GM12878 (cell line): ENCODE results near the gene COPZ1. TPM values are rescaled to one million over a fixed set of nuclear protein-coding genes. Genes with fewer than 3 reads are reported as not detected.

Source experiments
- ATAC-seq: fragments of 200-7000 bp; cut with Tn5 transposase; 3 replicates; pipeline ENCODE4 v1.9.1; 2020; ENCODE audit warnings: mild to moderate bottlenecking, moderate library complexity
- BruUV-seq: library from RNA; stranded (reverse); fragments of 400-500 nt; replicated peaks from 2 replicates; lab custom pipeline; 2021; lab: Mats Ljungman, UMichigan
- CTCF ChIA-PET: fragments of 300-600 bp; sonication (Branson Sonifier 250); formaldehyde crosslinking; extraction: SDS; loops from one replicate; lab custom pipeline; 2021; ENCODE audit warnings: inconsistent platforms; lab: Yijun Ruan, JAX
- POLR2A ChIA-PET: fragments of 350-600 bp; formaldehyde crosslinking; extraction: SDS; loops from one replicate; lab custom pipeline; 2021; ENCODE audit warnings: inconsistent platforms; lab: Charles Lee
- RAD21 ChIA-PET: fragments of 300-600 bp; sonication (Branson Sonifier 250); formaldehyde crosslinking; loops from one replicate; lab custom pipeline; 2023; ENCODE audit warnings: antibody characterized with exemption; ENCODE audit not compliant: unreplicated experiment; lab: Charles Lee
- SMC1A ChIA-PET: fragments of 300-600 bp; sonication (Branson Sonifier 250); formaldehyde crosslinking; loops from one replicate; lab custom pipeline; 2023; ENCODE audit not compliant: unreplicated experiment, uncharacterized antibody; lab: Charles Lee
- DNase-seq: peaks from one replicate; pipeline ENCODE4 v3.0.0-alpha.2; 2011; ENCODE audit warnings: low read depth, low spot score
- FAIRE-seq: peaks from 3 replicates; lab custom pipeline; 2011; peaks lifted over from hg19 to GRCh38; lab: Jason Lieb, UNC
- H2AFZ ChIP-seq: 2 replicates; pipeline ENCODE4 v1.6.0; 2011; ENCODE audit warnings: low read depth, low read length, control low read depth; ENCODE audit not compliant: control insufficient read depth
- H3K27ac ChIP-seq: 2 replicates; pipeline ENCODE4 v1.5.1; 2011; ENCODE audit warnings: control low read depth; ENCODE audit not compliant: control insufficient read depth, insufficient read depth
- H3K27me3 ChIP-seq, 2 experiments: replicated peaks in 1 of 2; 2 replicates each; pipeline versions ENCODE4 v1.6.0 to v1.6.1; 2011; ENCODE audit warnings: low read length in 1 of 2; ENCODE audit not compliant: control insufficient read depth in 2 of 2, insufficient read depth in 2 of 2
- H3K36me3 ChIP-seq, 2 experiments: 2 replicates each; pipeline ENCODE4 v1.5.1; 2011; ENCODE audit warnings: low read length in 1 of 2; ENCODE audit not compliant: control insufficient read depth in 2 of 2, insufficient read depth in 2 of 2
- H3K4me1 ChIP-seq: 2 replicates; pipeline ENCODE4 v1.6.1; 2011; ENCODE audit warnings: mild to moderate bottlenecking, low read length, moderate library complexity, mixed read lengths; ENCODE audit not compliant: control insufficient read depth, insufficient read depth
- H3K4me2 ChIP-seq: 2 replicates; pipeline ENCODE4 v1.6.0; 2011; ENCODE audit warnings: control low read depth; ENCODE audit not compliant: control insufficient read depth, insufficient read depth
- H3K4me3 ChIP-seq: fragments of 200-600 bp; sonication (generic); 2 replicates; pipeline ENCODE4 v1.5.1; 2016
- H3K79me2 ChIP-seq: 2 replicates; pipeline ENCODE4 v1.6.0; 2011; ENCODE audit warnings: low read length; ENCODE audit not compliant: control insufficient read depth, insufficient read depth
- H3K9ac ChIP-seq: 2 replicates; pipeline ENCODE4 v1.8.0; 2011; ENCODE audit warnings: low read length, control low read depth, mixed read lengths; ENCODE audit not compliant: control insufficient read depth, insufficient read depth
- H3K9me3 ChIP-seq: replicated peaks from 3 replicates; pipeline ENCODE4 v1.5.1; 2011; ENCODE audit warnings: mild to moderate bottlenecking, low read length; ENCODE audit not compliant: control insufficient read depth, insufficient read depth
- H4K20me1 ChIP-seq: 2 replicates; pipeline ENCODE4 v1.6.0; 2011; ENCODE audit not compliant: control insufficient read depth, insufficient read depth
- CBX5 ChIP-seq: sonication (generic); IDR thresholded peaks from 2 replicates; pipeline ENCODE4 v1.6.1; 2016; ENCODE audit warnings: low read depth, moderate library complexity, mild to moderate bottlenecking, inconsistent platforms
- FOXK2 ChIP-seq: fragments of 450-650 bp; IDR thresholded peaks from 2 replicates; pipeline ENCODE4 v1.6.1; 2017; ENCODE audit warnings: mild to moderate bottlenecking, moderate library complexity
- TBL1XR1 ChIP-seq: IDR thresholded peaks from 2 replicates; pipeline ENCODE4 v1.6.1; 2012; ENCODE audit warnings: low read depth, low read length, improper control_type of control experiment
- USF2 ChIP-seq: IDR thresholded peaks from 2 replicates; pipeline ENCODE4 v1.6.1; 2011; ENCODE audit warnings: low read depth, low read length, improper control_type of control experiment, borderline replicate concordance
- ZBTB4 ChIP-seq: fragments of 450-650 bp; formaldehyde crosslinking; IDR thresholded peaks from 2 replicates; pipeline ENCODE4 v1.4.0; 2022; ENCODE audit warnings: mild to moderate bottlenecking, moderate library complexity
- WGBS: methylation state at CpG from one replicate; pipeline ENCODE4 v1.1.6; 2016; ENCODE audit warnings: low lambda C conversion rate; ENCODE audit not compliant: insufficient replicate concordance, insufficient coverage; ENCODE audit errors: missing lambda C conversion rate; 5-methylcytosine and 5-hydroxymethylcytosine counted together
- in situ Hi-C: fragments of 300-500 bp; cut with MboI; formaldehyde crosslinking; loops from 9 replicates; pipeline ENCODE4 v1.14.3; 2018; ENCODE audit warnings: mixed read lengths
- intact Hi-C: fragments of 100-400 bp; cut with micrococcal nuclease; formaldehyde crosslinking; loops from one replicate; pipeline ENCODE4 v1.14.2; 2022; ENCODE audit not compliant: unreplicated experiment
- polyA plus RNA-seq, 11 experiments: library from polyadenylated mRNA; depleted of rRNA in 4 of 11; unstranded in 6 of 11; stranded (reverse) in 5 of 11; fragments of >200 nt; fragmentation: Nextera tagmentation in 4 of 11; fragmentation: Illumina TruSeq in 1 of 11; extraction: Ambion mirVana in 4 of 11; extraction: Trizol in 1 of 11; gene quantifications; 1 replicate in 1 of 11; 2 replicates in 10 of 11; pipeline versions ENCODE4 v1.2.1 to v1.2.3, GENCODE V29; 2011 to 2016; ENCODE audit warnings: inconsistent platforms in 2 of 11, missing spikeins in 2 of 11, low read depth in 1 of 11
- total RNA-seq, 4 experiments: library from RNA; depleted of rRNA in 3 of 4; stranded (reverse); fragments of >200 nt in 3 of 4; fragmentation: Illumina TruSeq in 1 of 4; extraction: Trizol in 1 of 4; gene quantifications; 2 replicates each; pipeline versions ENCODE4 v1.2.1 to v1.2.3, GENCODE V29; 2013 to 2021
- TF ChIP-seq, protein P1 (sequence below): fragments of 450-650 bp; IDR thresholded peaks from 2 replicates; pipeline ENCODE4 v1.6.1; 2017; ENCODE audit warnings: antibody characterized with exemption, mild to moderate bottlenecking, moderate library complexity

Gene COPZ1
- total and polyA plus RNA-seq, 10 of the 15 experiments (the other 5 are each of a cell fraction or from before 2014, with no cell fraction given), result 112 to 378 (median 184) TPM

- POLR2A ChIA-PET, result interaction anchor here (0.6 kb wide), 1 partner anchor 795 kb away, joined by 3 read pairs; no protein-coding TSS in a partner anchor
Measured at GRCh38 chr12:54398218-54398617, 73.3 kb downstream of the COPZ1 start.

DNA sequence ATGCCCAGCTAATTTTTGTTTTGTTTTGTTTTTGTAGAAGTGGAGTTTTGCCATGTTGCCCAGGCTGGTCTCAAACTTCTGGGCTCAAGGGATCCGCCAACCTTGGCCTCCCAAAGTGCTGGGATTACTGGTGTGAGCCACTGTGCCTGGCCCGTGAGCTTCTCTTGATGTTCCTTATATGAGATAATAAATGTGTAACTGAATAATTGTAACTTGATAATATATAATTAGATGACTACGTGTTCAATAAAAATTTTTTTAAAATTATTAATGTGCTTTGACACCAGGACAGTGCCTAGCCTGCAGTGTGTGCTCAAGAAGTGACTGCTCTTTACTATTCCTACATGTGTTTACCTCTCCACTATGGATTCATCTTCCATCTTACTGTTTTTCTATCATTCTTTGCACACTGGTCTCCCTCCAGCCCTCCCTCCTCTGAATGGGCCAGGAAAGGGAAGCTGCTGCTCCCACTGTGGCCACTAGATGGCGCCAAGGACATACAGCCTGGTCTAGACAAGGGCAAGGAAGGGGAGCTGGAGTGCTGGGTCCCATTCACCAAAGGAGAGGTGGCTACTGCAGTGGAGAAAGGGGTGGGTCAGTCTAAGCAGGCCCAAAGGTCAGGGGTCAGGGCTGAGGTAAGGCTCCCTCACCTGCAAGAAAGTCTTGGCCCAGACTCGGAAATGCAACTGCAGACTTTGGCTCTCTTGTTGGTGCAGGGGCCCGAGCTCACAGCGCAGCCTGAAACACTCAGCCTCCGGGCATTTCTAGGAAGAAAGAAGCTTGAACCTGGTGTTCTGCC, 74.3 kb downstream of the COPZ1 start:
- H3K9ac ChIP-seq, result no peak overlapping the region
- DNase-seq (no peak), FAIRE-seq (peak; percentile 86), ATAC-seq (peak; percentile 98)
- no peak overlapping the region for H3K4me2 ChIP-seq
- no peaks in the 10 kb centered on the region for H3K4me1 ChIP-seq
- no peaks in the 10 kb centered on the region; a peak in 1 of 4 replicates for H3K27me3 ChIP-seq
- in situ Hi-C loops, result no loop called here
- H4K20me1 ChIP-seq, result no peaks in the 10 kb centered on the region
- H3K79me2 ChIP-seq, result no peaks in the 10 kb centered on the region
- WGBS, result 58% methylated on average over 8 of the region's 8 CpGs
- H3K36me3 ChIP-seq, result no peaks in the 10 kb centered on the region
- ChIA-PET POLR2A (interaction anchor here (0.5 to 4.7 kb wide), 6 partner anchors 11 to 45 kb away, joined by 3 to 43 read pairs (median 4); no protein-coding TSS in a partner anchor), RAD21 (interaction anchor here (0.7 to 9.3 kb wide), 31 partner anchors 12 to 181 kb away, joined by 3 to 296 read pairs (median 5); partner anchors contain the start of genes ITGA5, NCKAP1L and ZNF385A), SMC1A (interaction anchor here (0.6 to 12.3 kb wide), 29 partner anchors 9 to 1553 kb away, joined by 3 to 469 read pairs (median 5); partner anchors contain the start of genes CBX5, ITGA5 and NCKAP1L), CTCF (interaction anchor here (0.7 to 12.3 kb wide), 53 partner anchors 8 to 1316 kb away, joined by 3 to 1071 read pairs (median 4); partner anchors contain the start of genes BLOC1S1, COPZ1, ITGA5 and NCKAP1L)
- intact Hi-C loops, result loop anchor here (1.0 kb wide), 1 partner anchor 40 kb away; no protein-coding TSS in a partner anchor
- BruUV-seq, result no TSS peak
- H3K4me3 ChIP-seq, result no peak overlapping the region
- no peak overlapping the region for H3K27ac ChIP-seq
- H3K9me3 ChIP-seq, result no peaks in the 10 kb centered on the region
- no peak overlapping the region for H2AFZ ChIP-seq
- TF ChIP-seq USF2 (no peak), ZBTB4 (no peak)
- TF ChIP-seq, protein P1, sequence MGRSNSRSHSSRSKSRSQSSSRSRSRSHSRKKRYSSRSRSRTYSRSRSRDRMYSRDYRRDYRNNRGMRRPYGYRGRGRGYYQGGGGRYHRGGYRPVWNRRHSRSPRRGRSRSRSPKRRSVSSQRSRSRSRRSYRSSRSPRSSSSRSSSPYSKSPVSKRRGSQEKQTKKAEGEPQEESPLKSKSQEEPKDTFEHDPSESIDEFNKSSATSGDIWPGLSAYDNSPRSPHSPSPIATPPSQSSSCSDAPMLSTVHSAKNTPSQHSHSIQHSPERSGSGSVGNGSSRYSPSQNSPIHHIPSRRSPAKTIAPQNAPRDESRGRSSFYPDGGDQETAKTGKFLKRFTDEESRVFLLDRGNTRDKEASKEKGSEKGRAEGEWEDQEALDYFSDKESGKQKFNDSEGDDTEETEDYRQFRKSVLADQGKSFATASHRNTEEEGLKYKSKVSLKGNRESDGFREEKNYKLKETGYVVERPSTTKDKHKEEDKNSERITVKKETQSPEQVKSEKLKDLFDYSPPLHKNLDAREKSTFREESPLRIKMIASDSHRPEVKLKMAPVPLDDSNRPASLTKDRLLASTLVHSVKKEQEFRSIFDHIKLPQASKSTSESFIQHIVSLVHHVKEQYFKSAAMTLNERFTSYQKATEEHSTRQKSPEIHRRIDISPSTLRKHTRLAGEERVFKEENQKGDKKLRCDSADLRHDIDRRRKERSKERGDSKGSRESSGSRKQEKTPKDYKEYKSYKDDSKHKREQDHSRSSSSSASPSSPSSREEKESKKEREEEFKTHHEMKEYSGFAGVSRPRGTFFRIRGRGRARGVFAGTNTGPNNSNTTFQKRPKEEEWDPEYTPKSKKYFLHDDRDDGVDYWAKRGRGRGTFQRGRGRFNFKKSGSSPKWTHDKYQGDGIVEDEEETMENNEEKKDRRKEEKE, result no peak

More at GRCh38 chr12:54398218-54398617, 73.3 kb downstream of the COPZ1 start:
- CTCF ChIA-PET, result interaction anchor here (1.1 to 12.3 kb wide), 10 partner anchors 13 to 183 kb away, joined by 3 to 1071 read pairs (median 15); partner anchors contain the start of genes ITGA5 and ZNF385A
- Histone ChIP-seq H3K36me3 (no peaks in the 10 kb centered on the region), H2AFZ (no peak overlapping the region), H3K27ac (no peak overlapping the region), H3K4me2 (no peak overlapping the region), H3K79me2 (no peaks in the 10 kb centered on the region), H3K27me3 (no peaks in the 10 kb centered on the region; a peak in 1 of 4 replicates), H3K4me3 (no peak overlapping the region), H3K4me1 (no peaks in the 10 kb centered on the region), H3K9ac (no peak overlapping the region), H3K9me3 (no peaks in the 10 kb centered on the region), H4K20me1 (no peaks in the 10 kb centered on the region)
- 5% methylated on average over 2 of the region's 2 CpGs for WGBS
- FAIRE-seq (no peak), ATAC-seq (no peak), DNase-seq (no peak)
- in situ Hi-C loops, result no loop called here
- SMC1A ChIA-PET, result interaction anchor here (12.3 kb wide), 1 partner anchor 39 kb away, joined by 469 read pairs; no protein-coding TSS in a partner anchor
- intact Hi-C loops, result no loop called here
- BruUV-seq, result no TSS peak
- TF ChIP-seq FOXK2 (no peak), CBX5 (no peak), TBL1XR1 (no peak)
- RAD21 ChIA-PET, result interaction anchor here (4.3 to 9.3 kb wide), 2 partner anchors 40 to 46 kb away, joined by 50 to 296 read pairs; no protein-coding TSS in a partner anchor
